ENCODE measurements around the gene ART5. TPM values are rescaled to one million over a fixed set of nuclear protein-coding genes. Genes with fewer than 3 reads are reported as not detected.
"Not testable (repeated sequence)": the region's sequence is repeated elsewhere in the genome, so short reads cannot be mapped to it uniquely, and the experiment has no call there.

The ART5 gene
- total and polyA plus RNA-seq, 2 experiments from 2014 or later: 6.4 to 12.9 TPM

- TF ChIP-seq EZH2phosphoT487 (IDR thresholded peaks at IDR 0.05; ENCODE audit: unreplicated experiment) (no peak), EZH2 (IDR thresholded peaks at IDR 0.05; ENCODE audit: low read depth, unreplicated experiment) (no peak), CREB1 (CRISPR knock-in tag; IDR thresholded peaks at IDR 0.05; ENCODE audit: low read depth) (no peak), REST (IDR thresholded peaks at IDR 0.05; ENCODE audit: unreplicated experiment) (no peak), POLR2AphosphoS5 (IDR thresholded peaks at IDR 0.05; ENCODE audit: low read depth) (no peak)
These were observed 37.6 kb downstream of the ART5 start (continued) for GRCh38 chr11:3604167-3604566.

GRCh38 chr11:3600201-3600600 is 41.6 kb downstream of the ART5 start:
- not testable (repeated sequence) for H3F3A ChIP-seq (replicated peaks; ENCODE audit: low read depth); H3K4me3 ChIP-seq; H3K27me3 Mint-ChIP-seq (ENCODE audit: insufficient read depth, low read depth, poor library complexity); H3K4me1 Mint-ChIP-seq; ATAC-seq; H3K36me3 ChIP-seq (ENCODE audit: insufficient read depth); H2AFZ ChIP-seq; H3K27me3 ChIP-seq (ENCODE audit: insufficient read depth); H3K27ac ChIP-seq (ENCODE audit: low read depth); H3K79me2 ChIP-seq (replicated peaks; ENCODE audit: insufficient read depth); H3K27ac Mint-ChIP-seq; H3K9me2 ChIP-seq (ENCODE audit: insufficient read depth); H3K36me3 Mint-ChIP-seq (ENCODE audit: low read depth); H3K9me3 Mint-ChIP-seq; H4K20me1 ChIP-seq (replicated peaks; ENCODE audit: insufficient read depth); H3K4me3 Mint-ChIP-seq; DNase-seq (ENCODE audit: low spot score); H3K4me2 ChIP-seq; H3K4me1 ChIP-seq (ENCODE audit: insufficient read depth)

GRCh38 chr11:3597743-3598142 is 44.0 kb downstream of the ART5 start:
- H3K27me3 ChIP-seq (ENCODE audit: insufficient read depth); H3K27me3 Mint-ChIP-seq (ENCODE audit: insufficient read depth, low read depth, poor library complexity); ATAC-seq; H3F3A ChIP-seq (replicated peaks; ENCODE audit: low read depth); H4K20me1 ChIP-seq (replicated peaks; ENCODE audit: insufficient read depth); H3K4me3 Mint-ChIP-seq; H3K36me3 ChIP-seq (ENCODE audit: insufficient read depth); H3K4me1 Mint-ChIP-seq; H3K27ac ChIP-seq (ENCODE audit: low read depth); H3K79me2 ChIP-seq (replicated peaks; ENCODE audit: insufficient read depth); DNase-seq (ENCODE audit: low spot score); H2AFZ ChIP-seq; H3K36me3 Mint-ChIP-seq (ENCODE audit: low read depth); H3K4me1 ChIP-seq (ENCODE audit: insufficient read depth); H3K4me3 ChIP-seq; H3K9me2 ChIP-seq (ENCODE audit: insufficient read depth); H3K9me3 Mint-ChIP-seq; H3K27ac Mint-ChIP-seq; H3K4me2 ChIP-seq: not testable (repeated sequence)

GRCh38 chr11:3591326-3591725 is 50.5 kb downstream of the ART5 start:
- not testable (repeated sequence) for ATAC-seq; H3K4me2 ChIP-seq; H3K27ac Mint-ChIP-seq; H3K27me3 Mint-ChIP-seq (ENCODE audit: insufficient read depth, low read depth, poor library complexity); H3K79me2 ChIP-seq (replicated peaks; ENCODE audit: insufficient read depth); H3K4me3 Mint-ChIP-seq; H3K4me1 ChIP-seq (ENCODE audit: insufficient read depth); DNase-seq (ENCODE audit: low spot score); H3F3A ChIP-seq (replicated peaks; ENCODE audit: low read depth); H3K27me3 ChIP-seq (ENCODE audit: insufficient read depth); H3K4me1 Mint-ChIP-seq; H3K27ac ChIP-seq (ENCODE audit: low read depth); H3K4me3 ChIP-seq; H4K20me1 ChIP-seq (replicated peaks; ENCODE audit: insufficient read depth); H3K36me3 ChIP-seq (ENCODE audit: insufficient read depth); H2AFZ ChIP-seq; H3K9me2 ChIP-seq (ENCODE audit: insufficient read depth)
- H3K36me3 Mint-ChIP-seq (ENCODE audit: low read depth): peaks cover 12% of the 10 kb centered on the region; the same call in 2 of the 3 replicates
- peaks cover 25% of the 10 kb centered on the region for H3K9me3 Mint-ChIP-seq

- H3K9me2 ChIP-seq (ENCODE audit: insufficient read depth); H3K79me2 ChIP-seq (replicated peaks; ENCODE audit: insufficient read depth); H2AFZ ChIP-seq; DNase-seq (ENCODE audit: low spot score); H3K27ac Mint-ChIP-seq; H3K4me1 ChIP-seq (ENCODE audit: insufficient read depth); H3K27ac ChIP-seq (ENCODE audit: low read depth); ATAC-seq; H3K4me2 ChIP-seq; H3K27me3 ChIP-seq (ENCODE audit: insufficient read depth); H3F3A ChIP-seq (replicated peaks; ENCODE audit: low read depth); H3K27me3 Mint-ChIP-seq (ENCODE audit: insufficient read depth, low read depth, poor library complexity); H3K36me3 ChIP-seq (ENCODE audit: insufficient read depth); H3K4me3 ChIP-seq; H3K4me3 Mint-ChIP-seq; H3K4me1 Mint-ChIP-seq; H4K20me1 ChIP-seq (replicated peaks; ENCODE audit: insufficient read depth): not testable (repeated sequence)
- H3K36me3 Mint-ChIP-seq (ENCODE audit: low read depth): peaks cover 12% of the 10 kb centered on the region; the same call in 2 of the 3 replicates
- peaks cover 25% of the 10 kb centered on the region for H3K9me3 Mint-ChIP-seq
These were observed 51.6 kb downstream of the ART5 start for GRCh38 chr11:3590193-3590592.

- DNase-seq (ENCODE audit: low spot score); H3K79me2 ChIP-seq (replicated peaks; ENCODE audit: insufficient read depth); H3K4me3 Mint-ChIP-seq; H2AFZ ChIP-seq; H3K4me3 ChIP-seq; H3F3A ChIP-seq (replicated peaks; ENCODE audit: low read depth); H4K20me1 ChIP-seq (replicated peaks; ENCODE audit: insufficient read depth); H3K27me3 Mint-ChIP-seq (ENCODE audit: insufficient read depth, low read depth, poor library complexity); H3K9me2 ChIP-seq (ENCODE audit: insufficient read depth); H3K27me3 ChIP-seq (ENCODE audit: insufficient read depth); H3K27ac Mint-ChIP-seq; H3K36me3 ChIP-seq (ENCODE audit: insufficient read depth); H3K27ac ChIP-seq (ENCODE audit: low read depth); H3K4me2 ChIP-seq; ATAC-seq; H3K4me1 ChIP-seq (ENCODE audit: insufficient read depth): not testable (repeated sequence)
- H3K36me3 Mint-ChIP-seq (ENCODE audit: low read depth): peaks cover 12% of the 10 kb centered on the region; the same call in 2 of the 3 replicates
- H3K9me3 Mint-ChIP-seq: peaks cover 25% of the 10 kb centered on the region
- H3K4me1 Mint-ChIP-seq: peaks cover 13% of the 10 kb centered on the region
These were observed 53.0 kb downstream of the ART5 start for GRCh38 chr11:3588776-3589175.

All from GM23338 (cell line).